BLaER1 treated with 17β-estradiol and CSF1 and Interleukin-3, amounts not matched to agents 10 nM and 100 nM (cell line): ENCODE data around the gene SCAMP5.
A peak's percentile ranks its signal among the peaks of the same experiment; 100 is the strongest.

Experiments used
- H3K27ac ChIP-seq, 11 experiments: shearing (Covaris generic); formaldehyde crosslinking; 2 replicates each; pipeline ENCODE4 v1.8.1; 2022
- H3K27me3 ChIP-seq, 11 experiments: shearing (Covaris generic); formaldehyde crosslinking; 2 replicates each; pipeline ENCODE4 v1.8.1; 2022
- H3K36me3 ChIP-seq, 11 experiments: shearing (Covaris generic); formaldehyde crosslinking; 2 replicates each; pipeline ENCODE4 v1.8.1; 2022
- H3K4me1 ChIP-seq, 10 experiments: shearing (Covaris generic); formaldehyde crosslinking; 2 replicates each; pipeline ENCODE4 v1.8.1; 2022
- H3K4me2 ChIP-seq, 11 experiments: shearing (Covaris generic); formaldehyde crosslinking; 2 replicates each; pipeline ENCODE4 v1.8.1; 2022
- H3K4me3 ChIP-seq, 10 experiments: shearing (Covaris generic); formaldehyde crosslinking; 2 replicates each; pipeline ENCODE4 v1.8.1; 2022
- H3K9ac ChIP-seq, 11 experiments: shearing (Covaris generic); formaldehyde crosslinking; 2 replicates each; pipeline ENCODE4 v1.8.1; 2022
- H3K9me3 ChIP-seq, 11 experiments: shearing (Covaris generic); formaldehyde crosslinking; replicated peaks in 1 of 11; 2 replicates each; pipeline ENCODE4 v1.8.1; 2022
- H4K20me1 ChIP-seq, 11 experiments: shearing (Covaris generic); formaldehyde crosslinking; 2 replicates each; pipeline ENCODE4 v1.8.1; 2022
- Cebpa-rat ChIP-seq, 11 experiments: shearing (Covaris generic); IDR thresholded peaks; 2 replicates each; pipeline ENCODE4 v1.8.1; 2022

SCAMP5 gene, protein sequence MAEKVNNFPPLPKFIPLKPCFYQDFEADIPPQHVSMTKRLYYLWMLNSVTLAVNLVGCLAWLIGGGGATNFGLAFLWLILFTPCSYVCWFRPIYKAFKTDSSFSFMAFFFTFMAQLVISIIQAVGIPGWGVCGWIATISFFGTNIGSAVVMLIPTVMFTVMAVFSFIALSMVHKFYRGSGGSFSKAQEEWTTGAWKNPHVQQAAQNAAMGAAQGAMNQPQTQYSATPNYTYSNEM

DNA sequence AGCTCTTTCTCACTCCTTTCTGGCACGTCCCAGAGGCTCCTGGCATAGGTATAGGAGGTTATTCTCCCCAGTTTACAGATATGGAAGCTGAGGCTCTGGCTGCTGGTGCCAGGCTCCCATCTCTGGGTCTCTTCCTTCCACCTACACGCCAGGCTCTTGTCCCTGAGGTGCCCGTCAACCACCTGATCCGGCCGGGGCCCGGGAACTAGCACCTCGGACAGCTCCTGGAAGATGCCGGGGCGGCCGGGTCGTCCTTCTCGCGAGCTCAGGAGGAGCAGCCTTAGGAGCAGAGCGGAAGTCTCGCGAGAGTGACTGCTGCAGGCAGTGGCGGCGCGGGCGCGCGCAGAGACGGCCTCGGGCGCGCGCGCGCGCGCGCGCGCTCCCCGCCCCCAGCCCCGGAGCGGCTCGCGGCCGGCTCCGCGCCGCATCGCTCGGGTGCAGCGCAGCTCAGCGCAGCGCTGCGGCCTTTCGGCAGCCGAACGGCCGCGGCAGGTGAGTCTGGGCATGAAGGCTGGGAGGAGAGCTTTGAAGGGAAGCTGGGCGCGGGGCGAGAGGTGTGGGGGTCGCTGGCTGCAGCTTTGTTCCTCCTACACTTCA lies at the start of gene SCAMP5:
Gene SCAMP5, plus strand, starts transcription at position 382 of the 597 bp plus-strand sequence. CDS start 16,277 bp downstream, outside the sequence.
- Histone ChIP-seq H3K9me3 (peaks cover 0 to 4% (median 0%) of the 10 kb centered on the region in 11 experiments; a peak in 1 of 22 replicates), H3K4me2 (peak within 1 kb of the TSS; percentile 74 to 97 (median 94)), H3K4me1 (peaks cover 17 to 28% (median 21%) of the 10 kb centered on the region in 10 experiments), H3K27ac (peak within 1 kb of the TSS in 5 of 11 experiments; percentile 15 to 53 (median 50); a peak in 5 of 22 replicates), H3K9ac (peak within 1 kb of the TSS; percentile 62 to 80 (median 74)), H3K36me3 (no peaks in the 10 kb centered on the region), H3K4me3 (peak within 1 kb of the TSS; percentile 63 to 79 (median 72)), H3K27me3 (no peaks in the 10 kb centered on the region; a peak in 1 of 22 replicates), H4K20me1 (peaks cover 0 to 8% (median 0%) of the 10 kb centered on the region in 11 experiments; a peak in 2 of 22 replicates)
- TF ChIP-seq Cebpa-rat (IDR thresholded peaks at IDR 0.05), result no peak

DNA sequence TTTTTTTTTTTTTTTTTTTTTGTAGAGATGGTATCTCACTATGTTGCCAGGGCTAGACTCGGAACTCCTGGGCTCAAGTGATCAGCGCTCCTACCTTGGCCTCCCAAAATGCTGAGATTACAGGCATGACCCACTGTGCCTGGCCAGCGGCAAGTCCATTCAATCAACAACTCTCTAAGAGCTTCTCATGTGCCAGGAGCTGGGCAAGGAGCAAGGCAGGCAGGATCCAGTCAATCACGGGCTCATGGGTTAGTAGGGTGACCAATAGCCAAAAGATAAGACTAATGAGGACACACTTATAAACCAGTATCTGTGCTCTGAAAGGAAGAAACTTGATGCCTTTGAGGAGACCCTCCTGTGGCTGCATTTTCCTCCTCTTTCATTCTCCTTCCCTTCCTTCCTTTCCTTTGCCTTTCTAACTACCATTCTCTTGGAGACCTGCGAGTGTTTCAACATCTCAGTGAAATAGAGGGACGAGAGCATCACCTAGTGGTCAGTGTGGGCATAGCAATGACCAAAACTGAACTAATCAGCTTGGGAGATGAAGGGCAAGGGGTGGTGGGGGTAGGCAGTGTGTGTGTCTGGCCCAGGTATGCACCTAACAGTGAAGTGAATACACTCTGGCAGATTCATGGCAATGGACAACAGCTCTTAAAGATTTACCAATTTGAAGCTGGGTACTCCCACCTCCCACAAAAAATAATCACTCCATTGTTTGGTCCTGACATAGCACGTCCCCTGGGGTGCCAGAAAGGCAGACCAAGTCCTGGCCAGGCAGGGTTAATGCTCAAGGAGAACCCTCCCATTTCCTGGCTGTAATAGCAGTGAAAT lies 45.1 kb upstream of the SCAMP5 start:
- no peaks in the 10 kb centered on the region for H3K36me3 ChIP-seq
- TF ChIP-seq Cebpa-rat (IDR thresholded peaks at IDR 0.05), result 0 out of 22 replicates have a peak, but pooled peaks of 2 of the 11 experiments have one; percentile 15 to 28
- H4K20me1 ChIP-seq, result peaks cover 0 to 14% (median 6%) of the 10 kb centered on the region in 11 experiments; a peak in 3 of 22 replicates
- no peaks in the 10 kb centered on the region for H3K9me3 ChIP-seq
- no peak overlapping the region for H3K4me3 ChIP-seq
- H3K27me3 ChIP-seq, result peaks cover 5 to 16% (median 13%) of the 10 kb centered on the region in 11 experiments
- no peak overlapping the region for H3K9ac ChIP-seq
- no peak overlapping the region for H3K27ac ChIP-seq
- peaks cover 7 to 15% (median 12%) of the 10 kb centered on the region in 10 experiments; a peak in 12 of 20 replicates for H3K4me1 ChIP-seq
- H3K4me2 ChIP-seq, result no peak overlapping the region

DNA sequence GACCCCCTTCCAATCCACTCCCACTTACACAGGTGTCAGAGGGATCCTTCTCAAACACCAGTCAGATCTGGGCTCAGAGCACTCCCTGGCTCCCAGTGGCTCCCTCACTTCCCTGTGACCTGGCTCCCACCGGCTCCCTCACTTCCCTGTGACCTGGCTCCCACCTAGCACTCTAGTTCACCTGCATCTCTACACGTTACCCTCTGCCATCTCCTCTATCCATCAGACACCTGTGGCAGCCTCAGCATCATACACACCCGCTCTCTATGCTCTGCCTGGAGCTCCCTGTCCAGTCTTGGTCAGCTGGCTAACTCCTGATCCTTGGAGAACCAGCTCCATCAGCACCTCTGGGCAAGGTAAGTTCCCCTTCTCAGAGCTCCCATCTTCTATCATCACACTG lies 44.4 kb upstream of the SCAMP5 start:
- Histone ChIP-seq H3K27ac (no peak overlapping the region), H4K20me1 (peaks cover 0 to 21% (median 6%) of the 10 kb centered on the region in 11 experiments; a peak in 5 of 22 replicates), H3K36me3 (no peaks in the 10 kb centered on the region), H3K4me2 (no peak overlapping the region), H3K4me1 (peaks cover 10 to 20% (median 16%) of the 10 kb centered on the region in 10 experiments; a peak in 19 of 20 replicates), H3K9me3 (peaks cover 0 to 4% (median 0%) of the 10 kb centered on the region in 11 experiments; a peak in 10 of 22 replicates), H3K27me3 (peaks cover 12 to 23% (median 20%) of the 10 kb centered on the region in 11 experiments), H3K4me3 (no peak overlapping the region), H3K9ac (no peak overlapping the region)
- no peak for TF ChIP-seq Cebpa-rat (IDR thresholded peaks at IDR 0.05)

DNA sequence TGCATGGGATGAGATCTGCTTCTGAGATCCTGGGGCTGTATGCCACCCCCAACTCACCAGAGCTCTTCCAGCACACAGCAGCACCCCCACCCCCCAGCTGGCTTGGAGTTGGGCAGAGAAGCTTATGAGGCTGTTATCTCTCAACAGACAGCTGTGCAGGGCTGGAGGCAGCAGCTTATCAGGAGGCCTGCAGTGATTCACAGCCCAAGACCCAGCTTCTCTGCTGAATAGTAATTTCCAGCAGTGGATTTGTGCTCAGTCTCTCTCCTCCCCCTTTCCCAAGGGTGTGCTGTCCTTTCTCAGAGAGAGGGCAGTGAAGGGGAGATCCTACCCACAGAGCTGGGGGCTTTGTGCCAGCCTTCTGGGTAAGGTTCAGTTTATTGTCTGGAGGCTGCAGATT lies 40.8 kb upstream of the SCAMP5 start:
- peak overlapping the region; percentile 5 to 94 (median 83); a peak in 16 of 22 replicates for H3K4me2 ChIP-seq
- peaks cover 30 to 48% (median 39%) of the 10 kb centered on the region in 10 experiments; a peak in 19 of 20 replicates for H3K4me1 ChIP-seq
- TF ChIP-seq Cebpa-rat (IDR thresholded peaks at IDR 0.05), result no peak
- no peak overlapping the region for H3K4me3 ChIP-seq
- H3K9me3 ChIP-seq, result peaks cover 0 to 10% (median 0%) of the 10 kb centered on the region in 11 experiments; a peak in 11 of 22 replicates
- H3K36me3 ChIP-seq, result no peaks in the 10 kb centered on the region
- no peak overlapping the region for H3K27ac ChIP-seq
- H3K9ac ChIP-seq, result peak overlapping the region in 5 of 11 experiments; percentile 2 to 34 (median 9); a peak in 5 of 22 replicates
- peaks cover 0 to 38% (median 16%) of the 10 kb centered on the region in 11 experiments; a peak in 11 of 22 replicates for H4K20me1 ChIP-seq
- peaks cover 47 to 58% (median 55%) of the 10 kb centered on the region in 11 experiments for H3K27me3 ChIP-seq

DNA sequence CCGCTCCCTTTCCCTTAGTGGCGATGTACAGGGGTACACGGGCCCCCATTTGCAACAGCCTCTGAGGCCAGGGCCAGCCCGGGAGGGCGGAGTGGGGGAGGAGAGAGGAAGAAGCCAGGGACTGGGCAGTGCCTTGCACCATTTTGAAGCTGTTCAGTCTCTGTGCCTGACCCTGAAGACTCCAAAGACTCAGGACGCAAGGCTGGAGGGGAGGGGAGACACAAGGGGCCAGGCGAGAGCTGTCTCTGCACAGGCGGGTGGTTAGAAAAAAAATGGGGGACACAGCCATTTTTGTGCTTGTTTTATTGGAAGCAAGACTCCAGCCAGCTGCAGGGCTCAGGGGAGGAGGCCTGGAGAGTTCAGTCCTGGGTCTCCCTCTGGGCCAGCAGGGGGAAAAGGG lies 40.3 kb upstream of the SCAMP5 start:
- H3K27me3 ChIP-seq, result peaks cover 52 to 63% (median 60%) of the 10 kb centered on the region in 11 experiments
- TF ChIP-seq Cebpa-rat (IDR thresholded peaks at IDR 0.05), result no peak
- H3K27ac ChIP-seq, result no peak overlapping the region
- no peaks in the 10 kb centered on the region for H3K36me3 ChIP-seq
- H3K4me3 ChIP-seq, result no peak overlapping the region
- H3K4me1 ChIP-seq, result peaks cover 30 to 47% (median 39%) of the 10 kb centered on the region in 10 experiments; a peak in 19 of 20 replicates
- H3K9me3 ChIP-seq, result peaks cover 0 to 10% (median 0%) of the 10 kb centered on the region in 11 experiments; a peak in 11 of 22 replicates
- peak overlapping the region in 1 of 11 experiments; percentile 30; a peak in 2 of 22 replicates for H3K9ac ChIP-seq
- peaks cover 0 to 38% (median 16%) of the 10 kb centered on the region in 11 experiments; a peak in 11 of 22 replicates for H4K20me1 ChIP-seq
- H3K4me2 ChIP-seq, result peak overlapping the region; percentile 5 to 94 (median 83); a peak in 17 of 22 replicates

DNA sequence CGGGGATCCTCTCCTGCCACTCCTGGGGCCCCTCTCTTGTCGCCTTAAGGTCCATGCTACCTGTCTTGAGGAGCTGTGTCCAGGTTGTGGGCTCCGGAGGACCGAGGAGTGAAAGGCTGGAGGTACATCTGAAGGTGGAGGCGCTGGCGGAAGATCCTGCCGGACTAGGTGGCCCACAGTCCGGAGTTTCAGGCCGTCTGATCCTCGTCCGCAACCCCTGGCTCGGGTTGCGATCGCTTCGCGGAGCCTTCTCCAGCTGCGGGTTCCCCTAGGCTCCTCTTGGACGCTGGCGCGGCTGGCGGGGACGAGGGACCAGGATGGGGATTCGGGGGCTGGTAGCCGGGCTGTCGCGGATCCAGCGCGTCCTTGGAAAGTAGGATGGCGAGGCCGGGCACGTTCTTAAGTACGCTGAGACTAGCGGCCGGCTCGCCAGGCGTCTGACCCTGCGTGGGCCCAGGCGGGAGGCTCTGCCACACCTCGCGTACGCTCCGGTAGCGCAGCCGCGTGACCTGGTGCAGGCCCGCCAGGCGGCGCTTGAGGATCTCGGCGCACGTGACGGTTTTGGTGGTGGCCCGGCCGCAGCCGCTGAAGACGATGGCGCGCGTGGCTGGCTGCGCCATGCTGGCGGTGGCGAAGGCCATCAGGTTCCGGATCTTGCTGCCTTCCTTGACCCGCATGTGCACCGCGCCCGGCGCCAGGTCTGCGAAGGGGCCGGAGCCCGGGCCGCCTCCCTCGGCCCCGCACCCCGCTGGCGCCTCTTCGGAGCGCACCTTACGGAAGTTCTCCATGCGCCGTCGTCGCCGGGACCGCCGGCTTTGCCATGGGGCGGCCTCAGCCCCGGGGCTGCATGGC lies 39.3 kb upstream of the SCAMP5 start:
- H3K36me3 ChIP-seq, result no peaks in the 10 kb centered on the region
- H3K4me2 ChIP-seq, result peak overlapping the region; percentile 83 to 96 (median 93)
- H3K4me1 ChIP-seq, result peaks cover 30 to 48% (median 40%) of the 10 kb centered on the region in 10 experiments; a peak in 19 of 20 replicates
- peaks cover 0 to 38% (median 16%) of the 10 kb centered on the region in 11 experiments; a peak in 11 of 22 replicates for H4K20me1 ChIP-seq
- peak overlapping the region in 3 of 11 experiments; percentile 17 to 40 (median 18); a peak in 3 of 22 replicates for H3K27ac ChIP-seq
- peaks cover 58 to 72% (median 68%) of the 10 kb centered on the region in 11 experiments for H3K27me3 ChIP-seq
- peak overlapping the region; percentile 54 to 69 (median 60) for H3K4me3 ChIP-seq
- no peak for TF ChIP-seq Cebpa-rat (IDR thresholded peaks at IDR 0.05)
- peak overlapping the region; percentile 38 to 72 (median 65); a peak in 20 of 22 replicates for H3K9ac ChIP-seq
- H3K9me3 ChIP-seq, result peaks cover 0 to 10% (median 0%) of the 10 kb centered on the region in 11 experiments; a peak in 11 of 22 replicates

DNA sequence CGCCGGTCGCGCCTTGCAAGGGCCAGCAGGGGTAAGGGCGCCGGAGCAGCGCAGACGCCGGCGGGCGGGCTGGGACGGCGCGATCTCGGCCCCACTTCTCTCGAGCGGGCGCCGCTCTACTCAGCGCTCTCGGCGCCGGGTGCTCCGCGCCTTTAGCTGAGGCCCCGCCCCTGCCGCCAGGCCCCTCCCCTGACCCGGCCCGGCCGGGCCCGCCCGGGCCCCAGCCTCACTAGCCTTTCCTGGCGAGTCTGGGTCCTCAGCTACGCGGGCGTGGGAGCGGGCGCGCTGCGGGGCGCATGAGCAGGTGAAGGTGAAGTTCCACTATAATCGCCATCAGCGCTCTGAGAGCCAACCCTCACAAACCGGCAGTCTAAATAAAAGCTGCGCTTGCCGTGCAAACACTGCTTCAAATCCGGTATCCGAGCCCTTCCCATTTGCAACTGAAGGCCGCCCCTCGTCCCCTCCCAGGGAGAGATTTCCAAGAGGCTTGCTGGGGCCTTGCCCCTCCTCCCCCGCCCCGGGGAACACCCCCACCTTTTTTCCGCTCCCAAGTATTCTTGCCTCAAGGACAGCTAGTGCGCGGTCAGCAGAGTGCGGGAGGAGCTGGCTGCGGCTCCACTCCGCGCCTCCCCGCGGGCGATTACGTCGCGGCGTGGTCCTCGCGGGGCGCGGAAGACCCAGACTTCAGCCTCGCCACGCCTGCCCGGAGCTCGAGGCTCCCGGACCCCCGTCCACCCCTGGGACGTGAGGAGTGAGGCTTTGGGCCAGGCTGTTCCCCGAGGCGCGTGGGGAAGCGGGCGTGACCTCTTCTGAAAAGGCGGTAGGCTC lies 38.5 kb upstream of the SCAMP5 start, which contains the start of gene RPP25:
Gene RPP25, minus strand, starts transcription at position 125 of the 828 bp plus-strand sequence. CDS start 189 bp downstream, outside the sequence.
- peak within 1 kb of the TSS; percentile 38 to 72 (median 65); a peak in 21 of 22 replicates for H3K9ac ChIP-seq
- no peak for TF ChIP-seq Cebpa-rat (IDR thresholded peaks at IDR 0.05)
- peaks cover 0 to 10% (median 0%) of the 10 kb centered on the region in 11 experiments; a peak in 11 of 22 replicates for H3K9me3 ChIP-seq
- peak within 1 kb of the TSS in 3 of 11 experiments; percentile 17 to 40 (median 18); a peak in 3 of 22 replicates for H3K27ac ChIP-seq
- no peaks in the 10 kb centered on the region for H3K36me3 ChIP-seq
- peaks cover 58 to 80% (median 74%) of the 10 kb centered on the region in 11 experiments for H3K27me3 ChIP-seq
- H4K20me1 ChIP-seq, result peaks cover 0 to 38% (median 16%) of the 10 kb centered on the region in 11 experiments; a peak in 11 of 22 replicates
- peaks cover 30 to 54% (median 44%) of the 10 kb centered on the region in 10 experiments; a peak in 19 of 20 replicates for H3K4me1 ChIP-seq
- H3K4me3 ChIP-seq, result peak within 1 kb of the TSS; percentile 54 to 69 (median 60)
- H3K4me2 ChIP-seq, result peak within 1 kb of the TSS; percentile 83 to 96 (median 93)
